Measurements from ENCODE around the gene EDC4. TPM values are rescaled to one million over a fixed set of nuclear protein-coding genes. Genes with fewer than 3 reads are reported as not detected.
A peak's percentile ranks its signal among the peaks of the same experiment; 100 is the strongest.
"Not testable (repeated sequence)": the region's sequence is repeated elsewhere in the genome, so short reads cannot be mapped to it uniquely, and the experiment has no call there.

The EDC4 gene
- total RNA-seq, 1 donor from 2014 or later, result 51.2 TPM

DNA sequence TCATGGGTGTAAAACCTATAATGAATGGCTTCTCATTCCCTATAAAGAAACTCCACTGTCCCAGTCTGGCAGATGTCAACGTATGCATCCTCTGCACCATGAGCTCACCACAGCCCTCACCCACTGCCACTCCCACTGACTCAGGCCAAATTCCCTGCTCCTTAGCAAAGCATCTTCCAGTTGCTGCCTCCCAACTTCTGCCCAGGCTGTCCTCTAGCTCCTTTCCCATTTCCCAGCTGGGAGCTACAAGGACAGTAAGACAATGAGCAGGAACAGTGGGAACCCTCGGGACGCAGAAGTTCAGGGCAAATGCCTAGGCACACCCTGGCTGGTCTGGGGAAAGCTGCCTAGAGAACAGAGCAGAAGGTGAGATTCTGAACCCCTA lies 39.8 kb upstream of the EDC4 start:
- peak overlapping the region; percentile 85 for H3K4me3 ChIP-seq
- H3K27me3 ChIP-seq (ENCODE audit: low read depth), result no peaks in the 10 kb centered on the region
- no peaks in the 10 kb centered on the region for H3K9me3 ChIP-seq
- intact Hi-C loops (cut with DNase I), result no loop called here
- TF ChIP-seq, protein P1, sequence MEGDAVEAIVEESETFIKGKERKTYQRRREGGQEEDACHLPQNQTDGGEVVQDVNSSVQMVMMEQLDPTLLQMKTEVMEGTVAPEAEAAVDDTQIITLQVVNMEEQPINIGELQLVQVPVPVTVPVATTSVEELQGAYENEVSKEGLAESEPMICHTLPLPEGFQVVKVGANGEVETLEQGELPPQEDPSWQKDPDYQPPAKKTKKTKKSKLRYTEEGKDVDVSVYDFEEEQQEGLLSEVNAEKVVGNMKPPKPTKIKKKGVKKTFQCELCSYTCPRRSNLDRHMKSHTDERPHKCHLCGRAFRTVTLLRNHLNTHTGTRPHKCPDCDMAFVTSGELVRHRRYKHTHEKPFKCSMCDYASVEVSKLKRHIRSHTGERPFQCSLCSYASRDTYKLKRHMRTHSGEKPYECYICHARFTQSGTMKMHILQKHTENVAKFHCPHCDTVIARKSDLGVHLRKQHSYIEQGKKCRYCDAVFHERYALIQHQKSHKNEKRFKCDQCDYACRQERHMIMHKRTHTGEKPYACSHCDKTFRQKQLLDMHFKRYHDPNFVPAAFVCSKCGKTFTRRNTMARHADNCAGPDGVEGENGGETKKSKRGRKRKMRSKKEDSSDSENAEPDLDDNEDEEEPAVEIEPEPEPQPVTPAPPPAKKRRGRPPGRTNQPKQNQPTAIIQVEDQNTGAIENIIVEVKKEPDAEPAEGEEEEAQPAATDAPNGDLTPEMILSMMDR (IDR thresholded peaks at IDR 0.05), result no peak
- peaks cover 19% of the 10 kb centered on the region for H3K4me1 ChIP-seq
- DNase-seq (no peak), ATAC-seq (peak in 1 of 2 donors; percentile 28)
- H3K36me3 ChIP-seq, result peaks cover 41% of the 10 kb centered on the region
- H3K27ac ChIP-seq, result peak overlapping the region; percentile 72

- Histone ChIP-seq H3K4me1 (peaks cover 19% of the 10 kb centered on the region), H3K36me3 (peaks cover 35% of the 10 kb centered on the region), H3K27me3 (ENCODE audit: low read depth) (no peaks in the 10 kb centered on the region), H3K4me3 (peak overlapping the region; percentile 85), H3K9me3 (no peaks in the 10 kb centered on the region), H3K27ac (peak overlapping the region; percentile 72)
- TF ChIP-seq, protein P1 (IDR thresholded peaks at IDR 0.05), result no peak
- intact Hi-C loops (cut with DNase I), result no loop called here
- peak; percentile 97 to 99 for ATAC-seq
- peak; percentile 96 for DNase-seq
Measured at GRCh38 chr16:67833415-67834241, 39.2 kb upstream of the EDC4 start.

GRCh38 chr16:67834242-67834614 lies 38.6 kb upstream of the EDC4 start:
- no peaks in the 10 kb centered on the region for H3K9me3 ChIP-seq
- TF ChIP-seq, protein P1 (IDR thresholded peaks at IDR 0.05), result no peak
- peak overlapping the region; percentile 72 for H3K27ac ChIP-seq
- DNase-seq, result no peak
- peak overlapping the region; percentile 85 for H3K4me3 ChIP-seq
- H3K36me3 ChIP-seq, result peaks cover 29% of the 10 kb centered on the region
- no peak for ATAC-seq
- intact Hi-C loops (cut with DNase I), result no loop called here
- H3K27me3 ChIP-seq (ENCODE audit: low read depth), result no peaks in the 10 kb centered on the region
- H3K4me1 ChIP-seq, result peaks cover 19% of the 10 kb centered on the region

DNA sequence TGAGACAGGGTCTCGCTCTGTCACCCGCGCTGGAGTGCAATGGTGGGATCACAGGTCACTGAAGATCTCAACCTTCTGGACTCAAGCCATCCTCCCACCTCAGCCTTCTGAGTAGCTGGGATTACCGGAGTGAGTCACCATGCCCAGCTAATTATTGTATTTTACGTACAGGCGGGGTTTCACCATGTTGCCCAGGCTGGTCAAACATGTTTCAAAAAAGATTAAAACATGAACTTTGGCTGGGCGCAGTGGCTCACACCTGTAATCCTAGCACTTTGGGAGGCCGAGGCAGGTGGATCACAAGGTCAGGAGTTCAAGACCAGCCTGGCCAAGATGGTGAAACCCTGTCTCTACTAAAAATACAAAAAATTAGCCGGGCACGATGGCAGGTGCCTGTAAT lies 35.7 kb upstream of the EDC4 start:
- DNase-seq; H3K27ac ChIP-seq; ATAC-seq; intact Hi-C loops (cut with DNase I); H3K9me3 ChIP-seq; H3K36me3 ChIP-seq; H3K27me3 ChIP-seq (ENCODE audit: low read depth); H3K4me3 ChIP-seq: not testable (repeated sequence)
- H3K4me1 ChIP-seq, result peaks cover 19% of the 10 kb centered on the region

DNA sequence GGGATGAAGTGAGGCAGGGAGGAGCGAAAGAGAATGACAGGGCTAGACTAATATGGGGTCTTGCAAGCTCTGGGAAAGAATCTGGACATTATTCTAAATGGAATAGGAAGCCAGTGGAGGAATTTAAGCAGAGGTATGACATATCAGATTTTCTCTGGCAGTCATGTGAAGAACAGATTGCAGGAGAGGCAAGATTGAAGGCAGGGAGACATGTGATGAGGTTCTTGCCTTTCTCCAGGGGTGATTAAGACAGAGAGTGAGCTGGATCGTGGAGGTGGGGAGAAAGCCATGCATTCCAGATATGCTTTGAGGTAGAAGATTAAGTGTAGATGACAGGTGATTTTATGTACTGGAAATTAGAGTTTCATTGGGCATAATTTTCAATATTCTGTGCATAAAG lies 35.0 kb upstream of the EDC4 start:
- Histone ChIP-seq H3K27ac (no peak overlapping the region), H3K36me3 (no peaks in the 10 kb centered on the region), H3K27me3 (ENCODE audit: low read depth) (no peaks in the 10 kb centered on the region), H3K4me3 (no peak overlapping the region), H3K4me1 (peaks cover 12% of the 10 kb centered on the region), H3K9me3 (no peaks in the 10 kb centered on the region)
- intact Hi-C loops (cut with DNase I), result no loop called here
- TF ChIP-seq, protein P1 (IDR thresholded peaks at IDR 0.05), result no peak
- ATAC-seq, result no peak
- DNase-seq, result no peak

DNA sequence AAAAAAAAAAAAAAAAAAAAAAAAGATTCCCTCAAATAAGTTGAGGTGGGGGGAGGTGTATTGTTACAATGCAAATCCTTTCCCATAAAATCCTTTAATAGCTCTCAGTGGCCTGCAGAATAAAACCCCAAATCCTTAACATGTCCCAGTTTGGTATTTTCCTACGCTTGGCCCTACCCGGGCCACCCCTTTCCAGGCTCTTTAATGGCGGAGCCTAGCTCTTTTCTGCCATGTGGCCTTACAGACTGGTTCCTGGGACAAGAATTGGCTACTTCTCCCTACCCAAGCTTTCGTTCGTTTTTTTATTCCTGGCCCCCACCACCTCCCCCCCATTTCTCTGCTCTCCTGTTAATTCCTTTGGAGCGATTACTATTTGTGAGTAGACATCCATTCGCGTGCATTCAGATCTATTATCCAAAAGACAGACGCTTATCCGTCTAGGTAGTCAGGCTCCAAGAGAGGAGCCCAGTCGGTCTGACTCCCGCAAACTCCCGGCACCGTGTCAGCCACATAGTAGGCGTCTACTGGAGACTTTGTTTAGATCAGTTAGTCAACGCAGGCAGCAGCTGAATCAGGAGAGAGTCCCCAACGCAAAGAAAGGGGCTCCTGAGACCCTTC lies 31.5 kb upstream of the EDC4 start:
- DNase-seq (no peak), ATAC-seq (peak in 1 of 2 donors; percentile 0)
- Histone ChIP-seq H3K27ac (peak overlapping the region; percentile 98), H3K4me3 (peak overlapping the region; percentile 75), H3K9me3 (no peaks in the 10 kb centered on the region), H3K4me1 (peaks cover 33% of the 10 kb centered on the region), H3K27me3 (ENCODE audit: low read depth) (no peaks in the 10 kb centered on the region), H3K36me3 (no peaks in the 10 kb centered on the region)
- intact Hi-C loops (cut with DNase I), result no loop called here
- TF ChIP-seq, protein P1 (IDR thresholded peaks at IDR 0.05), result no peak

Data from lower lobe of right lung (tissue), 2 donors.